COLO668 (cell line): ENCODE results near the gene RBFOX1.

Source experiments
- DNase-seq: peaks from one replicate; lab custom pipeline; 2025; ENCODE audit not compliant: unreplicated experiment; lab: John Stamatoyannopoulos, UW

RBFOX1 gene

DNA sequence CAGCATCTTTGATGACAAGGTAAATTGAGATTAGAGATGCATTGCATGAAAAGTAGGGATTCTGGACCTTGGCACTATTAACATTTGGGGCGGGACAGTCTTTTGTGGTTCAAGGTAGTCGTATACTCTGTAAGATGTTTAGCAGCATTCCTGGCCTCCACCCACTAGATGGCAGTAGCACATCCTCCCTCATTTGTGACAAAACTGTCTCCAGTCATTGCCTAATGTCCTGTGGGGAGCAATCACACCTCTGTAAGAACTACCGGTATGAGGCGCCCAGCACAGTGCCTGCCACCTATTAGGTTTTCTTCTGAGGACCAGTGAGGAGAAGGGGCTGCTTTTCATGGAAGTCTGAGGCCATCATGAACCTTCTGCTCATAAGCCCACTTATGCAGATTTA, 180.8 kb downstream of the RBFOX1 start:
- peak; percentile 3 for DNase-seq

DNA sequence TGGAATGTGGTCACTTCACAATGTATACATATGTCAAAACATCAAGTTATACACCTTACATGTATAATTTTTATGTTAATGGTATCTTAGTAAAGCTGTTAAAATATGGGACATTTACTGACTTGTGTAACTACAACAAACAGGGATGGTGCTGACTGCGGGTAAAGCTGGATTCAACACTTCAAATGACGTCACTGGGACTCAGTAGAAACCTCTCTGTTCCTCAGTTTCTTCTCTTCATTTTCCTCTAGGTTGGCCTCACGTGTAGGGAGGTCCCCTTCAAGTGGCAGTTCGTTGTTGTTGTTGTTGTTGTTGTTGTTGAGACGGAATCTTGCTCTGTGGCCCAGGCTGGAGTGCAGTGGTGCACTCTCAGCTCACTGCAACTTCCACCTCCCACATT, 182.9 kb downstream of the RBFOX1 start:
- no peak for DNase-seq

DNA sequence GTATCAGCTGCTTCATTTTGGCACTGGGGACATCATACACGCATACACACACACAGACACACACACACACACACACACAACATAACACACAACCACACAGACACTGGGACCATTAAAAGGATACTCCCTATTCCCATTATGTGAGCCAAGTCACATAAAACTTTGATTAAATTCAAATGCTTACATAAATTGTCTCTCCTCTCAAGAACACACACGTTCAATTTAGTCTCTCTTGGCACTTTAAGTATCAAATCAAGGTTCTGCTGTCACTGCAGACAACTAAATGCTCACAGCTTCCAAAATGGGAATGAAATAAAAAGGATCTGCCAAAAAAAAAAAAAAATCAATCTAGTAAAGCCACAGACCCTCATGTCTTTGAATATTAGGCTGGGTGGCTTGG, 184.9 kb downstream of the RBFOX1 start:
- DNase-seq, result no peak

DNA sequence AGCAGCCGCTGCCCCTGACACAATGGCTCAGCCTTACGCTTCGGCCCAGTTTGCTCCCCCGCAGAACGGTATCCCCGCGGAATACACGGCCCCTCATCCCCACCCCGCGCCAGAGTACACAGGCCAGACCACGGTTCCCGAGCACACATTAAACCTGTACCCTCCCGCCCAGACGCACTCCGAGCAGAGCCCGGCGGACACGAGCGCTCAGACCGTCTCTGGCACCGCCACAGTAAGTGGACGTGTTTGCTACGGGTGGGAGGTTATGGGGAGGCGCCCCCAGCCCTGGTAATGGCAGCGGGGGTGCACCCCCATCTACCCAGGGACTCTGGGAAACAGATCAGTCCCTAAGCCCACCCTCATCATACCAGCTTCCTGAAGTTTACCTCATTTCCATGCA, 185.5 kb downstream of the RBFOX1 start:
- DNase-seq, result no peak

DNA sequence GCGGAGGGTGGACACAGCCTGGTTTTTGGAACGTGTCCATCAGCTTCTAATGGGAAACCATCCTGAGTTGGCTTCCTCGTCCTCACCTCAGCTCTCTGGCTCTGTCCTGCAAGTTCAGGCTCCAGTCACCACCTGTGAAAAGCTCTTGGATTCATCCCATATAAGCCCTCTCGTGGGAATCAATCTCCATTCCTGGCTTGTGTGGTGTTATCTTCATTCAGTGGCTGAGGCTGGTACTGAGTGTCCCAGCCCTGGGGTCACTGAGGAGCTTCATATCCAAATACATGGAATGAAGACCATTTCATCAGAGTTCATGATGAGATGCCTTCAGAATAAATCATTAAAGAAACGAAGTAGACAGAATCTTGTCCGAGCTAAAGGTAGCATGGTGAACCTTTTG, 189.2 kb downstream of the RBFOX1 start:
- no peak for DNase-seq

DNA sequence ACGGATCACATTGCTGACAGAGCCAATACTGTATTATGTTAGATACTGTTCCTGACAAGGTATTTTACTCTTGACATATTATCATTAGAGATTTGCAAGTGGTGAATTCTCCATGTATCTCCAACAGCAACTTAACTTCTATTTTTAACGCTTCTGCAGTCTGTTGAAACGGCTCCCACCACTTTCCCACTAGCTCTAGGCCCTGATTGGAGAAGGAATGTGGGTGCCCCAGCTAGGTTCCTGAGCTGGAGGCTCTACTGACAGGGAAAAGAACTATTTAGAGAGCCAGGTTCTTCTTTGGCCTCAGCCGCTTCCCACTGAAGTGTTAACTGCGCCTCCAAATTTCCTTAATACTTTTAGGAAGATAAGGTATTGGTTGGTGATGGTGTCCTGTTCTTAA, 191.8 kb downstream of the RBFOX1 start:
- no peak for DNase-seq

DNA sequence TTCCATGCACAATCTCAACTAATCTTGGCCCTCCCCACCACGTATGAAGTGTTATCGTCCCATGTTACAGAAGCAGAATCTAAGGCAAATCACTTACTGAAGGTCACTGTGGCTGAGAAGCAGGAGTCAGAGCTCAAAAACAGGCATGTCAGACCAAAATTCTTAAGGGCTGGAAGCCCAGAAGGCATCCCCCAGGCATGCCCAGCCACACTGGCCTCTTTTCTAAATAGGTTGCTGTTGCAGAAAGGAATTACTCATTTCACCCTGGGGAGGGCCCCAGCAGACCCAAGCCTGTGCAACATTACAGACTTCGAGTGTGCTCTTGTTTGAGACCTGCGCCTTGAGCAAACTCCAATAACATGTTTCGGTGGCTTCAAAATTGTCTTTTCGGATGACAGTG, 194.1 kb downstream of the RBFOX1 start:
- DNase-seq, result no peak

DNA sequence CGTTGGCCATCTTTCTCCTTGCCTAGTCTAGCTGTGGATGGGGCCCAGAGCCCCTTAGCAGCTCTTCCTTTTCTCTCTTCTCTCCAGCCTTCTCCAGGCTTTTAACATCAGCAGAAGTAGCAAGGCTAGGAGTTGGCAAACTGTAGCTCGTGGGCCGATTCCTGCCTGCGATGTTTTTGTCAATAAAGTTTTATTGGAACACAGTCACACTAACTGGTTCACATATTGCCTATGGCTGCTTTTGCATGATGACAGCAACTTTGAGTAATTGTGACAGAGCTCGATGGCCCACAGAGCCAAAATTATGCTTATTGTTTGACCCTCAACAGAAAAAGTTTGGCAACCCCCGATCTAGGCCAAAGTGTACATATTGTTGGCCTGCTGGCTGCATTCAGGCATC, 199.9 kb downstream of the RBFOX1 start:
- no peak for DNase-seq

DNA sequence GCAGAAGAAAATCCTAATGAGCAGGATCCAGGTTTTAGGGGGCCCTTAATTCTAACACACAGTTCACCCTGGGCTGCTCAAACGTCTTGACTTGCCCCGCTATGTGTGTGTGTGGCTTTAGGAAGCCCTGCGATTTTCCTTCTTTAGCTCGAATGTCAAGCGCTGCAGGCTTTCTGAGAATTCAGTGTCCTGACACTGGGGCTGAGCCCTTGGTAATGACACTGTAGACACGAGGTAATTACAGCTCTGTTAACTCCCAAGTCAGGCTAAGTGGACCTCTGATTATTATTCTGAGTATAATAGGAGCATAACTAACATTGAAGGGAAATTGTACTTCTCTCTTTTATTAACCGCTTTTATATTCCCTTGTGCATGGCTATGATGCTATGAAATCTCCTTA, 202.1 kb downstream of the RBFOX1 start:
- DNase-seq, result no peak

DNA sequence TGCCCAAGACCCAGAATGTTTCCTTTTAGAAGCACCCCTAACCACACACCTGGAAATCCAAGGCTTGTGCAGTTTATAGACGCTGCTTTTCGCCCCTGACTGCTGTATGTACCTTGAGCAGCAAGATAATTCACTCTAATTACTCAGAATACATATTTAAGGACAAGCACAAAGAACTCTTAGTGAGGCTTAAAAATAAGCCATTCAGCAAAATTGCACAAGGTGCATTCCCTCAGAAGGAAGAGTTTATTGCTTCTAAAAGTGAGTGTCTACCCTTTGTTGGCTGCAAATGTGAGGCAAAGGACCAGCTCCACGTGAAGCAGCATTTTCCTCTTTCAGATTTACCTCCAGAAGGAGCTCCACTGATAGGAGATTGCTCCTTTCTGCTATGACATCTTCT, 208.4 kb downstream of the RBFOX1 start:
- DNase-seq, result no peak

DNA sequence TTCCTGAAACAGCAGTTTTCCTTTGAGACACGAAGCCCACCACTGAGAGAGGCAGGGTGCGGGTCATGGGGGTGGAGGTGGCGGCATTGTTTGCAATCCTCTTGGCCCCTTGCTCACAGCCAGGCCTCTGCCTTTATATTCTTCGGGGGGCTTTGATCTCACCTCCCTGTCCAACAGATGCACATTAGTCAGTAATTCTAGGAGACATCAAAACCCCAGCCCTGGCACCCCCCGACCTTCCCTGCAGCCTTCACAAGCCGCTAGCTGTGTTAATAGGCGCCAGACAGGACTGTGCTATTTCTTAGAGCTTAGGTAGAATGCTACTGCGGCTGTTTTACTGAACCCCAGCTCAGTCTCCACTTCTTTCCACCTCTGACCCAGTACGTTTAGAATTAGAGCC, 212.6 kb downstream of the RBFOX1 start:
- DNase-seq, result no peak

DNA sequence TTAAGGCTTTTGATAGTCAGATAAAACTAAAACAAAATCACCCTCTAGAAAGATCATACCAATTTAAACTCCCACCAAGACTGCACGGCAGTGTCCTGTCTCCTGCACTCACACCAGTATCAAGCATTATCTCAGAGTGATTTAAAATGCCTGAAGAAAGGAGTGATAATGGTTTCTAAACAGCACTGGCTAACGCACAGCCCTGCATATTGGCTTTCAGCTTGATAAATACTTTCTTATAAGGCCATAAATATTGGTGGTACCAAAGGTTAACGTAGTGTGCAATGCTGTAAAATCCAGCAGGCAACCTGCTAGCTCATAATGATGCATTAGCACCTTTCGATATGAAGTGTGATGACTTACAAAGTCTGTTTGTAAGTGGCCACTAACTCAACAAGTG, 214.3 kb downstream of the RBFOX1 start:
- DNase-seq, result no peak

DNA sequence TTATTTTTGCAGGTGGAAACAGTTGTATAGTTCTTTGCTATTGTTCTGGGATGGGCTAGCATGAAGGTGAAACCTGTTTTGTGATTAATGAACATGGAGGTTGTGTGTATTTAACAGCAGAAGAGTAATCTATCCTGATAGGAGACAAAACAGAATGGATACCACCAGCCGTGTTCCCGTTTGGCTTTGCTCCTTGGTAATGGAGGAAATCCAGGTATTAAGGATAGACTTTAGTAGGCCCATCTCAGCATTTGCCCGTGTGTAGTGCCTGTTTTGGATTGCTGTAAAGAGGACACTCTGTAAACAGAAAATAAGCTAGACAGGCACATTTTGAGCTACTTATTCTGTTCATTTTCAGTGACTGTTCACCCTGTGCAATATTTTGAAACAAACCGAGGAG, 215.1 kb downstream of the RBFOX1 start:
- DNase-seq, result no peak

DNA sequence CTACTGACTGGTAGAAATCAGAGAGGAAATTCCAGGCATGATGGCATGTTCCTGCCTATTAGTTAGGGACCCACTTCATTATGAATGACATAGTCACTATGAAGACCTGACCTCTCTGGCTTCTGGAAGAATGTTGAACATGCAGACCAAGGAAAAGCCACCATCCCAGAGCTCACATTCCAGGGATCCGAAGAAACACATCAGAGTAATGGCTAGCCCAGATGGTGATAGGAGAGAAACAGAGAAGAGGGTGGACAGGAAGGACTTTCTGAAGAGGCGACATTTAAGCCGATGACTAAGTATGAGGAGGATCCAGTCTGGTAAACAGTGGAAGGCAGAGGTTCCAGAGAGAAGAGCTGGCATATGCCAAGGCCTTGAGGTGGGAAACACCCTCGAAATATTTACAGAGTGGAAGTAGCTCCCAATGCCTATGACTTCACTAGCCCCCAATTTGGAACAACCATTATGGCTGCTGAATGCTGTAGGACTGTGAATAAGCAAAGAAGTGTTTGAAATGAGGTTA, 216.2 kb downstream of the RBFOX1 start:
- DNase-seq, result no peak

DNA sequence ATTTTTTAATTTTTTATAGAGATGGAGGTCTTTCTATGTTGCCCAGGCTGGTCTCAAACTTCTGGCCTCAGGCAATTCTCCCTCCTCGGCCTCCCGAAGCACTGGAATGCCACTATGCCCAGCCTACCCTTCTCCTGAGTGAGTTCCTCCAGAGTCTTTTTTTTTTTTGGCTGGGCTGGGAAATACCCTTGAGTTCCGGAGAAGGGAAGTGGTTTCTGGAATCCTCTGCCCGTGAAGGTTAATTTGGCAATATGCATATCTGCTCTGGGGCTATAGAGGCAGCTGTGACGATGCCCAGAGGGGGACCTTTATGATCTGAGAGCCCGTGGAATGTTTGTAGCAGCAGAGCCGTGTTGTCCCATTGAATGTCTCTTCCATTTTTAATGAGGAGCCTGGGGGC, 217.5 kb downstream of the RBFOX1 start:
- DNase-seq, result no peak

DNA sequence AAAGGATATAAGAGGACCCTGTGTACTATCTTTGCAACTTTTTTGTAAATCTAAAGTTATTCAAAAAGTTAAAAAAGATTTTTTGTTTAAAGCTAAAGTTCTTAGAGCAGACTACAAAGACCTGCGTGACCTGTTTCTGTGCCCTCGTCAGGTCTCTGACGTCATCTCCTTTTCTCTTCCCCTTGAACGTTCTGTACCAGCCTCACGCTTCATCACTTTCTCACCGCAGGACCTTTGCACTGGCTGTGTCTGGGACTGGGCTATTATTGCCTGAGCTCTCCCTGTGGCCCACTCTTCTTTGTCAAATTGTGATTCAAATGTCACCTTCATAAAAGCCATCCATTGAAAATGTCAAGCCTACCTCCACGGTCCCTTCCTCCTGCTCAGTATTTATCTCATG, 222.8 kb downstream of the RBFOX1 start:
- no peak for DNase-seq

DNA sequence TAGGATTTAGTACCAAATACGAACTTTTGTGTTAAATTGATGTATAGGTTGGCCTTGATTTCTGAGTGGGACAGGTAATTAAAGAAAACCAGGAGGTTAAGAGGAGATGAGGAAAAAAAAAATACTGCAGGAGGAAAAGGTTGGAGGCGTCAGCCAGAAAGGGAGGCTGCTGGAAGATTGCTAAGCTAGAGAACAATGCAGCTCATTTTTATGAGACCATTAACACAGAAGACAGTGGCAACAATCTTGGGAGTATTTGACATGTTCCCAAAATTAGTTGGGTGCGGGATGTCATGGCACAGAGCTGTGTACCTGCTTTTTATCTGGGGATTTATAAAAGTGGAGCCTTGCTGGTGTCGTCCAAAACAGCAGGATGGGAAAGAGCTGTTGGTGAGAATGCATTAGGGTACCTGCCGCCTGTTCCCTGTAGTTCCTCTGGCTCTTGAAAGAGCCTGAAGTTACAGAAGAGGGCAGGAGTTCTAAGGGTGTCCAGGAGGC, 229.3 kb downstream of the RBFOX1 start:
- DNase-seq, result no peak

DNA sequence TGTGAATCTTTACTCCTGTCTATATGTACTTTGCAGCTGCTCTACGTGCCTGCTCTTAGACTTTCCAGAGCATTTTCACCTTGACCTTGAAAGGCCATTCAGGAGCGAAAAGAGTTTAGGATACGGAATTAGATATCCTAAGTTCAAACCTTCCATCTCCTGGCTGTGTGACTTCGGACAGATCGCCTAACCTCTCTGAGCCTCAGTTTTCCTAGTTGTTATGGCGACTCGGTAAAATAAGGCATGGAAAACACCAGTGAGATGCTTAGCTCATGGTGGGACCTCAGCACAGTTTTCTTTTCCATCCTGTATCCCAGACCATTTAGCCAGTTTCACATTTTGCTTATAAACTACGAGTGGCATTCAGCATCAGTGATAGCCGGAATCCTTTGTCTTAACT, 233.7 kb downstream of the RBFOX1 start:
- DNase-seq, result no peak

DNA sequence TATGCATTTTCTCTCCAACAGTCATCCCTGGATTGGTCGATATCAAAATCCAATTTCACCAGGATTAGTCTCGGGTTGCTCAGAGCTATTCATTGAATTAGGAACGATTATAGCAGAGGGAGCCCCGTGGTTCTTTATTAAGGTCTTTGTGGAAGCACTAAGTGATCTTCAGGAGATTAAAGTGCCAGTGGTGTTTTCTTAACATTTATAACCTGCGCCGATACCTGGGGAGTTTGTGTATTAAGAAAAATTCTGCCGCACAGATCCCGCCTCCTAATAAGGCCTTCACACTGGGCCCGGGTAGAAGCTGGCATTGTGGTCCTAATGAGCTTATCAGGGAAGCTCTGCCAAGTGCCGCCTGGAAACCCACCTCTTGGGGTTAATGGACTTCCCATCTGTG, 238.7 kb downstream of the RBFOX1 start:
- no peak for DNase-seq

DNA sequence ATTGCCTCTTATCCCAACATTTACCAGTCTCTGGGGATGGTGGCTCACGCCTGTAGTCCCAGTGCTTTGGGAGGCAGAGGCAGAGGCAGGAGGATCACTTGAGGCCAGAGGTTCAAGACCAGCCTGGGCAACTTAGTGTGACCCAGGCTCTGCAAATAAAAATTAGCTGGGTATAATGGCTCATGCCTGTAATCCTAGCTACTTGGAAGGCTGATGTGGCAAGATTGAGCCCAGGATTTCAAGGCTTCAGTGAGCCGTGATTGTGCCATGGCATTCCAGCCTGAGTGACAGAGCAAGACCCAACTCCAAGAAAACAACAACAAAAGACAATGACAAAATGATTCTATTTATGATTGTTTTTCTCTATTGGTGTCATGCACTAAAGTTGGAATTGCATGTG, 244.9 kb downstream of the RBFOX1 start:
- no peak for DNase-seq

DNA sequence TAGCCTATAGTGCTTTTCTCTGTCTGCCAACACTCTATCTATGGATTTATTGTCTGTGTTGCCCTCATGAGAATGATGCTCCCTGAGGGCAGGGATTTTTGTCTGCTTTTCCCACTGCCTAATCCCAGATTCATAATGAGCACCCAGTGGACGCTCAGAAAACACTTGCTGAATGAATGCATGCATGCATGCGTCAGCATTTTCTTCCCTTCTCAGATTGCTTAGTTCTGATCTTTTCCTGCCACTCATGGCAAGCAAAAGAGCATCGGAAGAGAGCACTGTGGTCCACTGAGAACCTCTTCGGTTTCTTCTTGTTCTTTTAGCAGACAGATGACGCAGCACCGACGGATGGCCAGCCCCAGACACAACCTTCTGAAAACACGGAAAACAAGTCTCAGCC, 246.8 kb downstream of the RBFOX1 start:
- no peak for DNase-seq

DNA sequence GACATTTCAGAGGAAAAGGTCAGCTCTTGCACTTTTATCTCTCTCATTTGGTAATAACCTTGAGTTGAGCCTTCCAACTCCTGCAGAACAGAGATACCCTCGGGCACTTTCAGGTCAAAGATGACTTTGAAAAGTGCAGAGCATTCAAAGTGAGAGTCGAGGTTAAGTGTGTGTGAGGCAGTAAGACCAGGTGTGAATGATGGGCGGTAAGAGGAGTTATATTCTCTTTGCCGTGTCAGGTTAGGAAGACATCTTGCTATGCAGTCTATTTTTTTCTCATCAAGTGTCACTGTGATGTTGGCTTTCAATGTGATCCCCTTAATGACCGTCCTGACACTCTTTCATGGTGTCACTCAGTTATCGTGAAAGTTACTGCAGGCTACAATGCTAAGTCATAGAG, 248.5 kb downstream of the RBFOX1 start:
- DNase-seq, result no peak

DNA sequence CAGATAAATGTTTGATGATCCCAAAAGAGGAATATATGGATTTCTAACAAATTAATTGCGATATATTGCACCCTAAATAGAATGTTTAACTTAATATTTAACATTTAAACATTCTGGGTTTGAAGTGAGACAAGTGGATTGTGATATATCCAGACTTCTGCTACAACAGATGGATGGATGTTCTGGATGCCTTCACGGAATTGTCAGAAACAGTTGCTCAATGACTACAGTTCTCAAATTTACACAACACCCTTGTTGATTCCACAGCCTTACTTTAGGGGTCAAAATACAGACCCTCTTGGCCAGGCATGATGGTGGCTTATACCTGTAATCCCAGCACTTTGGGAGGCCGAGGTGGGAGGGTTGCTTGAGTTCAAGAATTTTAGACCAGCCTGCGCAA, 250.8 kb downstream of the RBFOX1 start:
- DNase-seq, result no peak

DNA sequence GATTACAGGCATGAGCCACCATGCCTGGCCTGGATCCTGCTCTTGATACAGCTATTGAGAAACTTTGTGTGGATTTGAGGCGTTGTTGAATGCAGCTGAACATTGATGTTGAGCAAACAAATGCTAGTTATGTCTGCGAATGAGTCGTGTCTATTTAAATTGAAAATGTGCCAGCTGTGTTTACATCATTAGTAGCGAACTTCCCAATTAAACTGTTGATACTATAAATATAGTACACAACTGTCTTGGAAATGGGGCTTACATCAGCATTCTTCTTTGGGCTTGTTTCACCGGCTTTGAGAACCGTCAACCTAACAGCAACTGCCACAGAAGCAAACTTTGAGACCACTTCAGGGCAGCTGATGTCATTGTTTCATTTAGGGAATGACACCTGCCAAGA, 251.9 kb downstream of the RBFOX1 start:
- DNase-seq, result no peak
